H1 (cell line): ENCODE data around the gene ZNF362. TPM values are rescaled to one million over a fixed set of nuclear protein-coding genes. Genes with fewer than 3 reads are reported as not detected.

Source experiments
- CTCF ChIA-PET: fragments of 300-600 bp; sonication (Branson Sonifier 250); formaldehyde crosslinking; loops from one replicate; lab custom pipeline; 2021; ENCODE audit not compliant: partially characterized antibody; lab: Charles Lee
- POLR2A ChIA-PET: fragments of 300-600 bp; sonication (Branson Sonifier 250); formaldehyde crosslinking; loops from one replicate; lab custom pipeline; 2021; ENCODE audit warnings: inconsistent platforms; ENCODE audit not compliant: partially characterized antibody; lab: Charles Lee
- DNase-seq, 2 experiments: peaks; one replicate each; pipeline versions ENCODE4 v3.0.0 to v3.0.0-alpha.2; 2010 to 2022; ENCODE audit warnings: low spot score in 2 of 2, low read depth in 1 of 2, mixed read lengths in 1 of 2
- FAIRE-seq: peaks from 2 replicates; lab custom pipeline; 2011; peaks lifted over from hg19 to GRCh38; lab: Jason Lieb, UNC
- H2AFZ ChIP-seq: 2 replicates; pipeline ENCODE4 v1.8.1; 2012; ENCODE audit warnings: low read length, inconsistent platforms
- H2AK5ac ChIP-seq: 2 replicates; pipeline ENCODE4 v1.6.1; 2013; ENCODE audit warnings: low read depth, low read length
- H2BK120ac ChIP-seq: replicated peaks from 2 replicates; pipeline ENCODE3; 2013; ENCODE audit warnings: low read depth, low read length, inconsistent platforms
- H2BK12ac ChIP-seq: 2 replicates; pipeline ENCODE4 v1.6.1; 2013; ENCODE audit warnings: low read depth, low read length
- H2BK15ac ChIP-seq: 2 replicates; pipeline ENCODE4 v1.6.1; 2013; ENCODE audit warnings: low read length
- H2BK20ac ChIP-seq: 2 replicates; pipeline ENCODE4 v1.6.1; 2013; ENCODE audit warnings: low read length
- H2BK5ac ChIP-seq: 2 replicates; pipeline ENCODE4 v1.6.1; 2013; ENCODE audit warnings: low read depth, low read length
- H3K14ac ChIP-seq: 2 replicates; pipeline ENCODE4 v1.6.1; 2013; ENCODE audit warnings: inconsistent platforms; ENCODE audit not compliant: insufficient read length
- H3K18ac ChIP-seq: 2 replicates; pipeline ENCODE4 v1.6.1; 2013; ENCODE audit warnings: low read length; ENCODE audit errors: extremely low read depth
- H3K23ac ChIP-seq: 2 replicates; pipeline ENCODE4 v1.6.1; 2013; ENCODE audit warnings: inconsistent platforms; ENCODE audit not compliant: insufficient read length
- H3K23me2 ChIP-seq: 2 replicates; pipeline ENCODE4 v1.6.1; 2013; ENCODE audit warnings: low read depth, low read length
- H3K27ac ChIP-seq: 2 replicates; pipeline ENCODE4 v1.6.1; 2011; ENCODE audit warnings: low read depth, low read length, inconsistent platforms
- H3K27me3 ChIP-seq, 4 experiments: replicated peaks in 1 of 4; 1 replicate in 1 of 4; 2 replicates in 3 of 4; pipeline versions ENCODE4 v1.6.1 to v1.8.1; 2011 to 2013; ENCODE audit warnings: low read length in 3 of 4, mild to moderate bottlenecking in 3 of 4, inconsistent platforms in 2 of 4, mixed read lengths in 2 of 4, moderate library complexity in 1 of 4; ENCODE audit not compliant: control insufficient read depth in 3 of 4, insufficient read depth in 3 of 4; ENCODE audit errors: extremely low read depth in 1 of 4
- H3K36me3 ChIP-seq, 4 experiments: 2 replicates each; pipeline versions ENCODE4 v1.6.1 to v1.8.1; 2011 to 2013; ENCODE audit warnings: mild to moderate bottlenecking in 4 of 4, low read length in 3 of 4, moderate library complexity in 2 of 4, control low read depth in 1 of 4, inconsistent platforms in 1 of 4; ENCODE audit not compliant: insufficient read depth in 4 of 4, control insufficient read depth in 2 of 4
- H3K4ac ChIP-seq: replicated peaks from 2 replicates; pipeline ENCODE3; 2013; ENCODE audit warnings: low read length, low read depth, mixed read lengths, inconsistent platforms; ENCODE audit not compliant: insufficient read length
- H3K4me1 ChIP-seq, 4 experiments: replicated peaks in 1 of 4; 1 replicate in 1 of 4; 2 replicates in 3 of 4; pipeline versions ENCODE4 v1.6.1 to v1.8.1; 2011 to 2013; ENCODE audit warnings: low read length in 3 of 4, inconsistent platforms in 2 of 4, mixed read lengths in 1 of 4; ENCODE audit not compliant: insufficient read depth in 4 of 4, control insufficient read depth in 3 of 4
- H3K4me2 ChIP-seq, 2 experiments: 2 replicates each; pipeline versions ENCODE4 v1.6.1 to v1.8.1; 2011 to 2013; ENCODE audit warnings: low read depth in 2 of 2, low read length in 2 of 2, control low read depth in 1 of 2, inconsistent platforms in 1 of 2, mild to moderate bottlenecking in 1 of 2; ENCODE audit not compliant: insufficient read depth in 1 of 2
- H3K4me3 ChIP-seq, 4 experiments: fragments of 200-600, 300-600 bp in 1 of 4; sonication (generic), shearing (Covaris generic), sonication (Bioruptor Twin) in 1 of 4; 2 replicates each; pipeline versions ENCODE4 v1.5.1 to v1.8.1; 2011 to 2016; ENCODE audit warnings: low read length in 4 of 4, low read depth in 3 of 4, control low read depth in 2 of 4, inconsistent platforms in 2 of 4, mild to moderate bottlenecking in 2 of 4, mixed read lengths in 1 of 4, moderate library complexity in 1 of 4; ENCODE audit not compliant: insufficient read depth in 2 of 4; ENCODE audit errors: extremely low read depth in 1 of 4
- H3K56ac ChIP-seq: replicated peaks from 2 replicates; pipeline ENCODE3; 2013; ENCODE audit warnings: low read depth, mild to moderate bottlenecking, mixed read lengths, low read length, inconsistent platforms; ENCODE audit not compliant: insufficient read length
- H3K79me1 ChIP-seq: 2 replicates; pipeline ENCODE4 v1.6.1; 2013; ENCODE audit warnings: low read depth, low read length, control low read depth
- H3K79me2 ChIP-seq, 2 experiments: 2 replicates each; pipeline versions ENCODE4 v1.6.1 to v1.8.1; 2012 to 2013; ENCODE audit warnings: low read length in 2 of 2, mild to moderate bottlenecking in 2 of 2, inconsistent platforms in 1 of 2; ENCODE audit not compliant: insufficient read depth in 2 of 2, control insufficient read depth in 1 of 2
- H3K9ac ChIP-seq, 4 experiments: replicated peaks in 1 of 4; 1 replicate in 1 of 4; 2 replicates in 3 of 4; pipeline versions ENCODE4 v1.6.1 to v1.8.1; 2011 to 2013; ENCODE audit warnings: low read depth in 3 of 4, low read length in 3 of 4, control low read depth in 2 of 4, mild to moderate bottlenecking in 2 of 4, moderate library complexity in 2 of 4, inconsistent platforms in 1 of 4; ENCODE audit errors: extremely low read depth in 1 of 4
- H3K9me3 ChIP-seq, 2 experiments: 2 replicates each; pipeline versions ENCODE4 v1.6.1 to v1.8.1; 2012 to 2013; ENCODE audit warnings: mild to moderate bottlenecking in 2 of 2, moderate library complexity in 2 of 2, control low read depth in 1 of 2, inconsistent platforms in 1 of 2, low read depth in 1 of 2, low read length in 1 of 2, mixed read lengths in 1 of 2; ENCODE audit not compliant: insufficient read depth in 2 of 2
- H4K20me1 ChIP-seq, 2 experiments: replicated peaks in 1 of 2; 2 replicates each; pipeline versions ENCODE3 to v1.8.1; 2011 to 2013; ENCODE audit warnings: inconsistent platforms in 2 of 2, low read length in 2 of 2, mild to moderate bottlenecking in 1 of 2; ENCODE audit not compliant: insufficient read depth in 2 of 2, control insufficient read depth in 1 of 2
- H4K5ac ChIP-seq: 2 replicates; pipeline ENCODE4 v1.6.1; 2013; ENCODE audit warnings: low read length, low read depth, mixed read lengths, inconsistent platforms; ENCODE audit not compliant: insufficient read length
- H4K8ac ChIP-seq: 2 replicates; pipeline ENCODE4 v1.8.0; 2013; ENCODE audit warnings: mild to moderate bottlenecking, moderate library complexity, low read length, inconsistent platforms; ENCODE audit not compliant: insufficient read depth; ENCODE audit errors: extremely low read depth
- H4K91ac ChIP-seq: replicated peaks from 2 replicates; pipeline ENCODE3; 2013; ENCODE audit warnings: low read length, mixed read lengths, inconsistent platforms; ENCODE audit not compliant: insufficient read length
- BCL11A ChIP-seq, 2 experiments: IDR thresholded peaks; one replicate each; pipeline ENCODE4 v1.6.1; 2011; ENCODE audit warnings: low read depth in 2 of 2, low read length in 2 of 2, mild to moderate bottlenecking in 2 of 2
- CBX5 ChIP-seq: fragments of 300-800, 300-1000 bp; sonication (generic); IDR thresholded peaks from 2 replicates; pipeline ENCODE4 v1.7.1; 2016; ENCODE audit warnings: antibody characterized with exemption, low read length, low read depth
- CHD1 ChIP-seq: IDR thresholded peaks from 2 replicates; pipeline ENCODE4 v1.6.1; 2012; ENCODE audit warnings: low read depth, low read length, improper control_type of control experiment
- EGR1 ChIP-seq: IDR thresholded peaks from 2 replicates; pipeline ENCODE4 v1.6.1; 2011; ENCODE audit warnings: low read depth, low read length, borderline replicate concordance
- GTF2F1 ChIP-seq: IDR thresholded peaks from 2 replicates; pipeline ENCODE4 v1.6.1; 2012; ENCODE audit warnings: low read depth, low read length, improper control_type of control experiment, borderline replicate concordance
- KDM1A ChIP-seq: fragments of 200-600, 300-600 bp; sonication (generic); IDR thresholded peaks from 2 replicates; pipeline ENCODE4 v1.7.1; 2016; ENCODE audit warnings: mild to moderate bottlenecking, low read length, borderline replicate concordance
- KDM5A ChIP-seq: fragments of 200-600 bp; IDR thresholded peaks from 2 replicates; pipeline ENCODE4 v1.7.1; 2012; ENCODE audit warnings: mild to moderate bottlenecking, low read length, inconsistent platforms, mixed read lengths
- POLR2AphosphoS5 ChIP-seq: IDR thresholded peaks from 2 replicates; pipeline ENCODE4 v1.6.1; 2011; ENCODE audit warnings: low read depth, low read length
- RFX5 ChIP-seq: IDR thresholded peaks from 2 replicates; pipeline ENCODE4 v1.6.1; 2011; ENCODE audit warnings: low read depth, low read length, improper control_type of control experiment, borderline replicate concordance
- TAF1 ChIP-seq: IDR thresholded peaks from 2 replicates; pipeline ENCODE4 v1.6.1; 2011; ENCODE audit warnings: mild to moderate bottlenecking, low read depth, low read length
- ZNF274 ChIP-seq: IDR thresholded peaks from 2 replicates; pipeline ENCODE4 v1.7.0; 2012; ENCODE audit warnings: low read length, borderline replicate concordance; ENCODE audit errors: extremely low read depth
- WGBS, 2 experiments: shearing (Covaris generic) in 1 of 2; methylation state at CpG; one replicate each; pipeline versions ENCODE4 v1.1.6 to v1.1.7; 2013 to 2015; ENCODE audit warnings: low lambda C conversion rate in 2 of 2, mixed read lengths in 2 of 2, inconsistent platforms in 1 of 2, low coverage in 1 of 2, missing lambda C conversion rate in 1 of 2; ENCODE audit not compliant: insufficient replicate concordance in 2 of 2, insufficient coverage in 1 of 2, insufficient read length in 1 of 2; ENCODE audit errors: extremely low coverage in 1 of 2, missing lambda C conversion rate in 1 of 2; 5-methylcytosine and 5-hydroxymethylcytosine counted together
- polyA plus RNA-seq, 7 experiments: library from polyadenylated mRNA; depleted of rRNA in 3 of 7; stranded (reverse) in 5 of 7; unstranded in 2 of 7; fragments of >200 nt in 5 of 7; fragments of 200-250 nt in 2 of 7; gene quantifications; 1 replicate in 5 of 7; 2 replicates in 1 of 7; 4 replicates in 1 of 7; pipeline versions ENCODE4 v1.2.1 to v1.2.3, GENCODE V29; 2011 to 2013; ENCODE audit warnings: missing spikeins in 2 of 7, mixed read lengths in 2 of 7
- total RNA-seq: library from RNA; stranded (reverse); fragmentation: NEBNext Ultra II Directional; extraction: Animal tissue kit (Norgen Biotek cat#: 25700); gene quantifications from 2 replicates; pipeline ENCODE4 v1.2.1, GENCODE V29; 2021

The ZNF362 gene
- total and polyA plus RNA-seq, 2 of the 8 experiments (the other 6 are each of a cell fraction or from before 2014, with no cell fraction given), result 24.2 to 27.8 TPM

GRCh38 chr1:33250217-33250616, 6.1 kb upstream of the ZNF362 start:
- Histone ChIP-seq H3K79me1 (no peaks in the 10 kb centered on the region), H2BK5ac (no peak overlapping the region), H3K4me3 (no peak overlapping the region), H2BK15ac (no peak overlapping the region), H4K20me1 (no peaks in the 10 kb centered on the region), H3K23ac (no peak overlapping the region), H2BK12ac (no peak overlapping the region), H3K14ac (no peak overlapping the region), H3K79me2 (no peaks in the 10 kb centered on the region), H3K27ac (no peak overlapping the region), H3K4me1 (peaks cover 0 to 2% (median 1%) of the 10 kb centered on the region in 4 experiments; a peak in 3 of 7 replicates), H3K23me2 (peaks cover 2% of the 10 kb centered on the region; the same call in 1 of the 2 replicates), H4K5ac (no peak overlapping the region), H2AFZ (no peak overlapping the region), H4K91ac (no peak overlapping the region), H2BK20ac (no peak overlapping the region), H3K18ac (no peak overlapping the region), H2AK5ac (no peak overlapping the region), H3K27me3 (peaks cover 0 to 6% (median 0%) of the 10 kb centered on the region in 4 experiments; a peak in 2 of 7 replicates), H3K56ac (no peak overlapping the region), H3K4ac (no peak overlapping the region), H3K4me2 (no peak overlapping the region), H3K9ac (no peak overlapping the region), H2BK120ac (no peak overlapping the region), H3K36me3 (no peaks in the 10 kb centered on the region), H4K8ac (no peak overlapping the region), H3K9me3 (no peaks in the 10 kb centered on the region)
- ChIA-PET CTCF (interaction anchor here (1.2 to 1.8 kb wide), 3 partner anchors 46 to 61 kb away, joined by 3 to 4 read pairs (median 4); no protein-coding TSS in a partner anchor), POLR2A (interaction anchor here (0.6 kb wide), 1 partner anchor 63 kb away, joined by 3 read pairs; no protein-coding TSS in a partner anchor)
- FAIRE-seq (no peak), DNase-seq (no peak)
- 78% methylated on average over 5 of the region's 5 CpGs; no CpG with 5 or more reads in 1 of the 2 experiments for WGBS, 2 experiments
- TF ChIP-seq KDM5A (no peak), RFX5 (no peak), TAF1 (no peak), BCL11A (IDR thresholded peaks at IDR 0.05; ENCODE audit: low read depth in 2 of 2, low read length in 2 of 2) (no peak), GTF2F1 (no peak), KDM1A (no peak), EGR1 (no peak), CHD1 (no peak), CBX5 (no peak), POLR2AphosphoS5 (no peak), ZNF274 (no peak)
